Mesendoderm (in vitro differentiated cells): Measurements from ENCODE around the gene IL17REL.
A peak's percentile ranks its signal among the peaks of the same experiment; 100 is the strongest.

Experiments used
- DNase-seq: peaks from one replicate; pipeline ENCODE4 v3.0.0; 2013
- H2AK5ac ChIP-seq: 2 replicates; pipeline ENCODE4 v1.6.1; 2013; ENCODE audit warnings: low read length, inconsistent platforms
- H2BK120ac ChIP-seq: 2 replicates; pipeline ENCODE4 v1.6.1; 2013; ENCODE audit warnings: low read depth, mild to moderate bottlenecking, low read length, moderate library complexity, mixed read lengths
- H2BK15ac ChIP-seq: replicated peaks from 2 replicates; pipeline ENCODE4 v1.6.1; 2013; ENCODE audit warnings: low read depth, mild to moderate bottlenecking, moderate library complexity
- H2BK5ac ChIP-seq: 2 replicates; pipeline ENCODE4 v1.6.1; 2013; ENCODE audit warnings: low read length, inconsistent platforms
- H3K18ac ChIP-seq: 2 replicates; pipeline ENCODE4 v1.6.1; 2013; ENCODE audit warnings: mild to moderate bottlenecking, low read length, mixed read lengths
- H3K23ac ChIP-seq: one replicate; pipeline ENCODE4 v1.6.1; 2013; ENCODE audit warnings: low read length
- H3K27ac ChIP-seq: 2 replicates; pipeline ENCODE4 v1.5.1; 2013; ENCODE audit warnings: low read depth, mild to moderate bottlenecking, inconsistent platforms, low read length, moderate library complexity
- H3K27me3 ChIP-seq: 2 replicates; pipeline ENCODE4 v1.6.1; 2013; ENCODE audit warnings: low read length, control low read depth, mild to moderate bottlenecking, inconsistent platforms; ENCODE audit not compliant: insufficient read depth, poor library complexity
- H3K36me3 ChIP-seq: 2 replicates; pipeline ENCODE4 v1.6.1; 2013; ENCODE audit warnings: low read length, inconsistent platforms; ENCODE audit not compliant: control insufficient read depth, insufficient read depth
- H3K4ac ChIP-seq: one replicate; pipeline ENCODE4 v1.6.1; 2013; ENCODE audit warnings: low read depth, mild to moderate bottlenecking, low read length, moderate library complexity
- H3K4me1 ChIP-seq: 2 replicates; pipeline ENCODE4 v1.6.1; 2013; ENCODE audit warnings: low read depth, low read length, inconsistent platforms; ENCODE audit not compliant: control insufficient read depth
- H3K4me2 ChIP-seq: 2 replicates; pipeline ENCODE4 v1.6.1; 2013; ENCODE audit warnings: low read length
- H3K4me3 ChIP-seq: 2 replicates; pipeline ENCODE4 v1.5.1; 2013; ENCODE audit warnings: mild to moderate bottlenecking, low read length
- H3K56ac ChIP-seq: one replicate; pipeline ENCODE4 v1.6.1; 2013; ENCODE audit warnings: low read length
- H3K79me1 ChIP-seq: 2 replicates; pipeline ENCODE4 v1.6.1; 2013; ENCODE audit warnings: low read length, inconsistent platforms
- H3K79me2 ChIP-seq: 2 replicates; pipeline ENCODE4 v1.6.1; 2013; ENCODE audit warnings: mild to moderate bottlenecking, low read length; ENCODE audit not compliant: control insufficient read depth, insufficient read depth
- H3K9ac ChIP-seq: 2 replicates; pipeline ENCODE4 v1.6.1; 2013; ENCODE audit warnings: low read length, inconsistent platforms
- H4K5ac ChIP-seq: one replicate; pipeline ENCODE4 v1.6.1; 2013; ENCODE audit warnings: low read length
- H4K8ac ChIP-seq: one replicate; pipeline ENCODE4 v1.6.1; 2013; ENCODE audit warnings: low read depth, mild to moderate bottlenecking, control low read depth, low read length, moderate library complexity
- WGBS: extraction: QIAGEN DNeasy Blood & Tissue Kit; methylation state at CpG from one replicate; pipeline ENCODE4 v1.1.7; 2013; ENCODE audit warnings: low lambda C conversion rate, missing lambda C conversion rate; ENCODE audit not compliant: insufficient coverage; ENCODE audit errors: extremely low coverage; 5-methylcytosine and 5-hydroxymethylcytosine counted together

The IL17REL gene

DNA sequence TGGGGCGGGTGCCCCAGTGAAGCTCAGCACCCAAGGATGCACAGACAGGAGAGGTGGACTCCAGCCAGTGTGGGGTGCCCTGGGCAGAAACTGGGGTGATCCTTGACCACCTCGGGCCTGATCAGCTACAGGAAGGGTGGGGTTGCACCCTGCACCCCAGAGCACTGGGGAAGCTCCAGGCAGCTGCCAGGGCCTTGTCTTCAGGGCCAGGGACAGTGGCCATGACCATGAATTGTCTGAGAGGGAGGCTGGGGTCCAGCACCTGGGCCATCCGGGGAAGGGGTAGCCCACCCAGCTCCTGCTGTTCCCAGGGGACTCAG, 17.6 kb downstream of the IL17REL start:
- Histone ChIP-seq H3K79me1 (no peaks in the 10 kb centered on the region), H3K79me2 (no peaks in the 10 kb centered on the region), H3K23ac (no peak overlapping the region), H2BK120ac (no peak overlapping the region), H2BK5ac (no peak overlapping the region), H3K4me1 (no peaks in the 10 kb centered on the region), H2BK15ac (no peak overlapping the region), H3K18ac (no peak overlapping the region), H4K5ac (no peak overlapping the region), H3K27me3 (peaks cover 2% of the 10 kb centered on the region), H3K4ac (no peak overlapping the region), H4K8ac (no peak overlapping the region), H3K27ac (no peak overlapping the region), H3K36me3 (no peaks in the 10 kb centered on the region), H3K9ac (no peak overlapping the region), H2AK5ac (no peak overlapping the region), H3K4me3 (no peak overlapping the region), H3K56ac (no peak overlapping the region), H3K4me2 (no peak overlapping the region)
- DNase-seq: no peak
- WGBS: no CpG with 5 or more reads among the region's 3 CpGs

DNA sequence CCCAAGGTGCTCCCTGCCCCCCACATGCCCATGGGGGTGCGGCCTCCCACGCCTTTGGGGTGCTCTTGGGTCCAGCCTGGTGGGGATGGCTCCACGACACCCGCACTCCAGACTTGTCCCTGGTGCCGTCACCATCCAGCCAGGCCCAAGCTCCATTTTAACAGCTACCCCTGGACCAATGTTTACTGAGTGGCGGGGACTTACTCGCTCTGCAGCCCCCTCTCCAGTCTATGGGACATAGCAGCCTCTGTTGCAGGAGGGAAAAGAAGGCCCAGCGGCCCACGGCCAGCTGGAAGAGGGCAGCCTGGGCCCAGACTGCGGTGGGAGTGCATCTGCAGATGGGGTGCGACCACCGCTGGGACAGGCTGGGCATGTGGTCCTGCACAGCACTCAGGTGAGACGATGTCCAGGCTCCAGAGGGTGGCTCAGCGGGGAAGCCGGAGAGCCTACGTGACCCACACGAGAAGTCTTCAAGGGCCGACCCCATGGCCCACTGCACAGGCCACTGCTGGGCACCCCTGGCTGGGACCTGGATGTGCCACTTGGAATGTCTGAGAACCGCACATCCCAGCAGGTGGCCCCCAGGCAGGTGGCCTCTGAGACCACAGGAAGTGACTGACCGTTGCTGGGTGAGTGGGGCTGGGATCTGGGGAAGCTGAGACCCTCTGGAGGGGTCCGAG, 18.1 kb downstream of the IL17REL start:
- WGBS: no CpG with 5 or more reads among the region's 21 CpGs
- Histone ChIP-seq H2BK120ac (no peak overlapping the region), H3K79me2 (no peaks in the 10 kb centered on the region), H3K56ac (no peak overlapping the region), H3K4me2 (no peak overlapping the region), H3K79me1 (no peaks in the 10 kb centered on the region), H3K18ac (no peak overlapping the region), H3K27ac (no peak overlapping the region), H3K9ac (no peak overlapping the region), H3K4me3 (no peak overlapping the region), H3K36me3 (no peaks in the 10 kb centered on the region), H2BK5ac (no peak overlapping the region), H3K4ac (no peak overlapping the region), H3K23ac (no peak overlapping the region), H3K4me1 (no peaks in the 10 kb centered on the region), H4K8ac (no peak overlapping the region), H3K27me3 (no peaks in the 10 kb centered on the region), H4K5ac (no peak overlapping the region), H2BK15ac (no peak overlapping the region), H2AK5ac (no peak overlapping the region)
- no peak for DNase-seq

DNA sequence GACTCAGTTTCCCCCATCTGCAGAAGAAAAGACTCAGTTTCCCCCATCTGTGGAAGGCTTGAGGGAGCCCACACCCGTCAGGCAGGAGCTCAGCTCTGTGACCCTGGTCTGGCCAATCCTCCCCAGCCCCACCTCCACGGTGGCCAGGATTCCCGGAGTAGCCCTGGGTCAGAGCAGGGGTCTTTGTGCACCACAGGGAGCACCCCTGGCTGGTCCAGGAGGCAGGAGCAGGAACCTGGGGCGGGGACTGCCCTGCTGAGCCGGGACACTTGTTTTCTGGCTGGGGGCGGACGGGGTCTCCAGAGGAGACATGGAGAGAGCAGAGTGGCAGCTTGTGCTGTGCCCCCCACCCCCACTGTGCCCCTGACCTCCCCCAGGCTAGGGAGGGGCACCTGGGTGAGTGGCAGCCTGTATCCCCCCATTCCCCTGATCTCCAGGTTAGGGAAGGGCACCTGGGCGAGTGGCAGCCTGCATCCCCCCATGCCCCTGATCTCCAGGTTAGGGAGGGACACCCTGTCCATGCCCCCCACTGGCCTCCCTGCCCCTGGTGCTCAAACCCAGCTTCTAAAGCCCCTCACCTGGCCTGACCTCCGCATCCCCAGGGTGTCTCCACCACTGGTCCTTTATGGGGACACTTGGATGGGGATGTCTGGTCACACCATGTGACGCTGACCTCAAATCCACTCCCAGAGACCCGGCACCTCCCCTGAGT, 18.8 kb downstream of the IL17REL start:
- H3K27ac ChIP-seq: no peak overlapping the region
- DNase-seq: no peak
- H3K56ac ChIP-seq: no peak overlapping the region
- H3K18ac ChIP-seq: no peak overlapping the region
- no peaks in the 10 kb centered on the region for H3K36me3 ChIP-seq
- no peak overlapping the region for H3K23ac ChIP-seq
- H4K5ac ChIP-seq: no peak overlapping the region
- WGBS: no CpG with 5 or more reads among the region's 11 CpGs
- no peak overlapping the region for H3K4me3 ChIP-seq
- no peak overlapping the region for H2BK5ac ChIP-seq
- H2BK15ac ChIP-seq: no peak overlapping the region
- H3K79me2 ChIP-seq: no peaks in the 10 kb centered on the region
- no peak overlapping the region for H2AK5ac ChIP-seq
- no peak overlapping the region for H3K4me2 ChIP-seq
- H4K8ac ChIP-seq: no peak overlapping the region
- no peak overlapping the region for H2BK120ac ChIP-seq
- no peaks in the 10 kb centered on the region for H3K27me3 ChIP-seq
- no peaks in the 10 kb centered on the region for H3K79me1 ChIP-seq
- H3K9ac ChIP-seq: no peak overlapping the region
- no peak overlapping the region for H3K4ac ChIP-seq
- H3K4me1 ChIP-seq: no peaks in the 10 kb centered on the region

DNA sequence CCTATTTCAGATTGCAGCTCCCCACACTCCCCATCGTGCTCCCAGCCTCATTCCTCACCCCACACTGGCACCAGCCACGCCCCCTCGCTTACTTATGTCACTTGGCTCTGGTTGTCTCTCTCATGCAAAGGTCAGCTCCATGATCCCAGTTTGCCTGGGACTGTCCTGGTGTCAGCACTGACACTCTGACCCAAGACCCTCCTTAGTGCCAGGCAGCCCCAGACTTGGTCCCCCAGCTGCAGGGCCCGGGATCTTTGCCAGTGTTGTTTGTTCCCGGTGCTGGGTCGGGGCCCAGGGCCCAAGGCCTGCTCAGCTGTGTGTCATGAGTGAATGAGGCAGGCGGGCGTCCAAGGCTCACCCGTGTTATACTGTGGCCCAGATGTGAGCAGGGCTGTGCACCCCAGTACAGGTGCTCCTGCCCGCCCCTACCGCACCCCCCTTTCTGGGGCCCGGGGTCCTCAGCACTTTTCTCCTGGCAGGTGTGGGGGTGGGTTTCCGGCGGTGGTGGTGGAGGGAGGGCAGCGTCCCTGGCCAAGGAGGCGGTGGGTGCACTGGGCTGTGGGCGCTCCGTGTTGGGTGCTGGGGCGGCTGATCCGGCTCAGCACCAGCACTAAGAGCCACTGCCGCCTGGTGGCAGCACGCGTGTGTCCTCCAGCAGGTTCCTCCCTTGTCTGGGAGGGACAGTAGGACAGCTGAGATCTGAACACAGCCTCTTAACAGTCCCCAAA, 19.5 kb downstream of the IL17REL start:
- Histone ChIP-seq H2BK5ac (no peak overlapping the region), H3K79me1 (no peaks in the 10 kb centered on the region), H4K8ac (no peak overlapping the region), H2AK5ac (no peak overlapping the region), H2BK15ac (no peak overlapping the region), H2BK120ac (no peak overlapping the region), H3K4me2 (no peak overlapping the region), H3K9ac (no peak overlapping the region), H3K18ac (no peak overlapping the region), H3K4ac (no peak overlapping the region), H3K23ac (no peak overlapping the region), H4K5ac (no peak overlapping the region), H3K27me3 (no peaks in the 10 kb centered on the region), H3K4me3 (no peak overlapping the region), H3K27ac (no peak overlapping the region), H3K79me2 (no peaks in the 10 kb centered on the region), H3K56ac (no peak overlapping the region), H3K36me3 (no peaks in the 10 kb centered on the region), H3K4me1 (no peaks in the 10 kb centered on the region)
- peak; percentile 58 for DNase-seq
- WGBS: no CpG with 5 or more reads among the region's 23 CpGs

DNA sequence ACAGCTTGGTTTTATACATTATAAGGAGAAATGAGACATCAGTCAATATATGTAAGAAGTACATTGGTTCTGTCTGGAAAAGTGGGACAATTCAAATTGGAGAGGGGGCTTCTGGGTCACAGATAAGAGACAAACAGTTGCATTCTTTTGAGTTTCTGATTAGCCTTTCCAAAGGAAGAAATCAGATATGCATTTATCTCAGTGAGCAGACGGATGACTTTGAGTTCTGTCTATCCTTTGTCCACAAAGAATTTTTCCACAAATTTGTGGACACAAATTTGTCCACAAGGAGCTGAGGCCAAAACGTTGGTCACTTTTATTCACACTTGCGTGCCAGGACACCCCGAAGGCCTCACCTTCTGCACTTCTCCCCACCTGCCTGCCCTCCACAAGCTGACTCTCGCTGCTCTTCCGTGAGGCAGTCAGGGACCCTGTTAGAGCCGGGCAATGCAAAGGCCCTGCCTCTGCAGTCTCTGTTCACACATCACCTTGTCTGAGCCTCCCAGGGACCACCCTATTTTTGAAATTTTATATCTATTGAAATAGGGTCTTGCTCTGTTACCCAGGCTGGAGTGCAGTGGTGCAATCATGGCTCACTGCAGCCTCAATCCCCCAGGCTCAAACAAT, 20.5 kb downstream of the IL17REL start:
- Histone ChIP-seq H4K5ac (no peak overlapping the region), H4K8ac (no peak overlapping the region), H2BK5ac (no peak overlapping the region), H3K4me2 (no peak overlapping the region), H3K4ac (no peak overlapping the region), H3K4me1 (no peaks in the 10 kb centered on the region), H3K18ac (no peak overlapping the region), H3K9ac (no peak overlapping the region), H3K79me2 (no peaks in the 10 kb centered on the region), H2BK15ac (no peak overlapping the region), H3K23ac (no peak overlapping the region), H2BK120ac (no peak overlapping the region), H3K27ac (no peak overlapping the region), H3K4me3 (no peak overlapping the region), H3K56ac (no peak overlapping the region), H2AK5ac (no peak overlapping the region), H3K79me1 (no peaks in the 10 kb centered on the region), H3K27me3 (no peaks in the 10 kb centered on the region), H3K36me3 (no peaks in the 10 kb centered on the region)
- WGBS: no CpG with 5 or more reads among the region's 7 CpGs
- no peak for DNase-seq
